Heart left ventricle (tissue), 16 donors: ENCODE measurements around the gene TRIM24. TPM values are rescaled to one million over a fixed set of nuclear protein-coding genes. Genes with fewer than 3 reads are reported as not detected.

Source experiments
- ATAC-seq, 4 donors: fragments of 200-7000 bp; cut with Tn5 transposase; one replicate each; pipeline ENCODE4 v1.9.1; 2020 to 2022; ENCODE audit warnings: moderate library complexity in 4 of 4, mild to moderate bottlenecking in 3 of 4, moderate number of reproducible peaks in 1 of 4
- DNase-seq, 5 donors: peaks; one replicate each; pipeline ENCODE4 v3.0.0-alpha.2; 2020
- H3K27ac ChIP-seq, 12 donors: fragments of 200-600 bp; sonication (generic) in 4 of 12; one replicate each; pipeline versions ENCODE4 v1.5.0 to v1.8.0; 2016 to 2022; ENCODE audit warnings: mild to moderate bottlenecking in 2 of 12
- H3K27me3 ChIP-seq, 9 donors: fragments of 200-600 bp; sonication (generic) in 2 of 9; one replicate each; pipeline versions ENCODE4 v1.5.1 to v1.8.0; 2016 to 2022; ENCODE audit warnings: mild to moderate bottlenecking in 3 of 9
- H3K36me3 ChIP-seq, 9 donors: fragments of 200-600 bp; sonication (generic) in 2 of 9; one replicate each; pipeline versions ENCODE4 v1.5.0 to v1.8.0; 2018 to 2022; ENCODE audit warnings: mild to moderate bottlenecking in 2 of 9
- H3K4me1 ChIP-seq, 12 donors: fragments of 200-600 bp; sonication (generic) in 4 of 12; one replicate each; pipeline versions ENCODE4 v1.5.0 to v1.8.0; 2016 to 2022; ENCODE audit warnings: mild to moderate bottlenecking in 3 of 12
- H3K4me3 ChIP-seq, 12 donors: fragments of 200-600 bp; sonication (generic) in 4 of 12; one replicate each; pipeline versions ENCODE4 v1.5.0 to v1.8.0; 2017 to 2022; ENCODE audit warnings: mild to moderate bottlenecking in 9 of 12, moderate library complexity in 4 of 12
- H3K9me3 ChIP-seq, 12 donors: fragments of 200-600 bp; sonication (generic) in 4 of 12; one replicate each; pipeline versions ENCODE4 v1.5.0 to v1.8.0; 2016 to 2022; ENCODE audit warnings: mild to moderate bottlenecking in 1 of 12
- POLR2A ChIP-seq, 2 donors: fragments of 450-650 bp; IDR thresholded peaks; one replicate each; pipeline ENCODE4 v1.6.1; 2017; ENCODE audit warnings: antibody characterized with exemption in 2 of 2, mild to moderate bottlenecking in 2 of 2, moderate library complexity in 2 of 2
- WGBS, 4 donors: extraction: QIAGEN DNeasy Blood & Tissue Kit in 2 of 4; methylation state at CpG; one replicate each; pipeline versions ENCODE4 v1.1.5 to v1.1.7; 2013 to 2018; 5-methylcytosine and 5-hydroxymethylcytosine counted together
- intact Hi-C, 10 donors: fragments of 100-400 bp; cut with DNase I; formaldehyde crosslinking; loops; one replicate each; pipeline versions ENCODE4 v1.11.1 to v1.14.2; 2022
- polyA plus RNA-seq, 2 donors: library from polyadenylated mRNA; stranded (reverse); fragments of 200-250 nt; gene quantifications; one replicate each; pipeline ENCODE4 v1.2.3, GENCODE V29; 2013
- total RNA-seq, 9 donors: library from RNA; depleted of rRNA in 2 of 9; stranded (reverse); fragments of >200 nt in 2 of 9; fragmentation: NEBNext Ultra II Directional in 3 of 9; extraction: Animal tissue kit (Norgen Biotek cat#: 25700) in 3 of 9; gene quantifications; one replicate each; pipeline versions ENCODE4 v1.1.0 to v1.2.4, GENCODE V29; 2016 to 2023
- TF ChIP-seq, protein P1 (sequence below), 12 donors: fragments of 200-600 bp; sonication (generic) in 4 of 12; IDR thresholded peaks; one replicate each; pipeline versions ENCODE4 v1.5.0 to v1.8.0; 2018 to 2022; ENCODE audit warnings: antibody characterized with exemption in 12 of 12, mild to moderate bottlenecking in 5 of 12
- donor health status: ischemic (EF 13 %, LVEDD 7.1; RV severe dilation, severe dysfunction).
- donor health status: healthy with polysubstance abuse.
- donor health status: DM: no; HTN: yes; CAD: no.
- donor health status: DM: no; HTN: no; CAD: no.
- donor health status: ischemic (EF 25% LVEDD 6.9; RV normal size, moderate dysfunction).
- donor health status: ischemic (EF 25% LVEDD 5.7; RV mildly dilated, moderate dysfunction).
- donor health status: healthy.
- donor health status: DM: yes; HTN: yes; CAD: no.
- donor health status: ischemic (EF 35%, LVEDD 5.7; RV mildly dilated, moderate dysfunction).
- donor health status: nonischemic (EF 11% LVEDD 7.7; RV severe dilation, severe dysfunction).
- donor health status: DM: yes; HTN: yes; CAD: no.
- donor health status: PGD.
- donor health status: ischemic (EF 29% LVEDD 5.4; RV normal size, mild dysfunction).
- donor health status: nonischemic (EF 23%, LVEDD 6.1; RV moderate dilation, normal function).

The TRIM24 gene
- total and polyA plus RNA-seq, 11 donors = 9.0 to 27.2 (median 16.8) TPM

DNA sequence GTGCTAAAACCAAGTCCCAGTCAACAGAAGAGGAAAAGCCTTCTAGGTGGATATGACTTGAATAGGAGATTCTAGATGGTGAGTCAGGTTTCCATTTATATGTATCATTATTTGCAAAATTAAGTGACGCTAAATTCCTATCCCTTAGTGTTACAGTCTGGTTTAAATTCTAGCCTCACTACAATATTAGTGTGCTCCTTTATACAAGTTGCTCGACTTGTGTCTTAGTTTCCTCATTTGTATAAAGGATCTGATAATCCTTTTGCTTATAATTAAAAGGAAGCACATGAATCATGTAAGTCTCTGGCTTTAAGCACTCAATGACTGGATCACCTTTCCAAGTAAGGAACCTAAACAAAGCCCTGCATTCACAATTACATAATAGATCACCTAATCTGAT is 135.4 kb downstream of the TRIM24 start:
- Histone ChIP-seq H3K4me3 (no peak overlapping the region), H3K27ac (no peak overlapping the region), H3K9me3 (no peaks in the 10 kb centered on the region), H3K27me3 (no peaks in the 10 kb centered on the region), H3K36me3 (no peaks in the 10 kb centered on the region), H3K4me1 (no peaks in the 10 kb centered on the region)
- ATAC-seq (no peak), DNase-seq (no peak)
- intact Hi-C loops = no loop called here
- TF ChIP-seq POLR2A (IDR thresholded peaks at IDR 0.05) = no peak
- TF ChIP-seq, protein P1, sequence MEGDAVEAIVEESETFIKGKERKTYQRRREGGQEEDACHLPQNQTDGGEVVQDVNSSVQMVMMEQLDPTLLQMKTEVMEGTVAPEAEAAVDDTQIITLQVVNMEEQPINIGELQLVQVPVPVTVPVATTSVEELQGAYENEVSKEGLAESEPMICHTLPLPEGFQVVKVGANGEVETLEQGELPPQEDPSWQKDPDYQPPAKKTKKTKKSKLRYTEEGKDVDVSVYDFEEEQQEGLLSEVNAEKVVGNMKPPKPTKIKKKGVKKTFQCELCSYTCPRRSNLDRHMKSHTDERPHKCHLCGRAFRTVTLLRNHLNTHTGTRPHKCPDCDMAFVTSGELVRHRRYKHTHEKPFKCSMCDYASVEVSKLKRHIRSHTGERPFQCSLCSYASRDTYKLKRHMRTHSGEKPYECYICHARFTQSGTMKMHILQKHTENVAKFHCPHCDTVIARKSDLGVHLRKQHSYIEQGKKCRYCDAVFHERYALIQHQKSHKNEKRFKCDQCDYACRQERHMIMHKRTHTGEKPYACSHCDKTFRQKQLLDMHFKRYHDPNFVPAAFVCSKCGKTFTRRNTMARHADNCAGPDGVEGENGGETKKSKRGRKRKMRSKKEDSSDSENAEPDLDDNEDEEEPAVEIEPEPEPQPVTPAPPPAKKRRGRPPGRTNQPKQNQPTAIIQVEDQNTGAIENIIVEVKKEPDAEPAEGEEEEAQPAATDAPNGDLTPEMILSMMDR (IDR thresholded peaks at IDR 0.05) = no peak
- WGBS, 4 donors = 89 to 93% (median 92%) methylated on average over 2 of the region's 2 CpGs

DNA sequence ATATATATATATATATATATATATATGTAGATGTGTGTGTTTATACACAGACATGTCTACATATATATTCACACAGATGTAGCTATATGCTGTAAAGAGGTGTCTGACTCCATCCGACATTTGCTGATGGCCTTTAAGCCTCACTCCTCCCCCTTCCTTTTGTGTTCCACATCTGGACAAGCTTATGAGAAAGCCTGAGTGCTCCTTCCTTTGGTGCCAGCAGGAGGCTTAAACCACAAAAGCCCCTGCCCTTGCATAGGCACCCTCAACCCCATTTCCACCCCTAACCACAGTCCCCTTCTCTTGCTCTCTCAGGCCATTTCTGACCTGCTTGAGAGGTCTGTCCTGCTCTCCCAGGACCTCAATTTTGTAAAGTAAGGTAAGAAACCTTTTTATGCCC is 142.4 kb downstream of the TRIM24 start:
- H3K9me3 ChIP-seq = peaks cover 0 to 5% (median 0%) of the 10 kb centered on the region in 12 donors
- H3K36me3 ChIP-seq = no peaks in the 10 kb centered on the region
- ATAC-seq (no peak), DNase-seq (no peak)
- no peaks in the 10 kb centered on the region for H3K4me1 ChIP-seq
- no peak overlapping the region for H3K27ac ChIP-seq
- intact Hi-C loops = no loop called here
- no peak overlapping the region for H3K4me3 ChIP-seq
- H3K27me3 ChIP-seq = no peaks in the 10 kb centered on the region
- TF ChIP-seq POLR2A (IDR thresholded peaks at IDR 0.05) = no peak
- TF ChIP-seq, protein P1 (IDR thresholded peaks at IDR 0.05) = no peak
- WGBS, 4 donors = 60 to 70% (median 65%) methylated on average over 1 of the region's 1 CpG

DNA sequence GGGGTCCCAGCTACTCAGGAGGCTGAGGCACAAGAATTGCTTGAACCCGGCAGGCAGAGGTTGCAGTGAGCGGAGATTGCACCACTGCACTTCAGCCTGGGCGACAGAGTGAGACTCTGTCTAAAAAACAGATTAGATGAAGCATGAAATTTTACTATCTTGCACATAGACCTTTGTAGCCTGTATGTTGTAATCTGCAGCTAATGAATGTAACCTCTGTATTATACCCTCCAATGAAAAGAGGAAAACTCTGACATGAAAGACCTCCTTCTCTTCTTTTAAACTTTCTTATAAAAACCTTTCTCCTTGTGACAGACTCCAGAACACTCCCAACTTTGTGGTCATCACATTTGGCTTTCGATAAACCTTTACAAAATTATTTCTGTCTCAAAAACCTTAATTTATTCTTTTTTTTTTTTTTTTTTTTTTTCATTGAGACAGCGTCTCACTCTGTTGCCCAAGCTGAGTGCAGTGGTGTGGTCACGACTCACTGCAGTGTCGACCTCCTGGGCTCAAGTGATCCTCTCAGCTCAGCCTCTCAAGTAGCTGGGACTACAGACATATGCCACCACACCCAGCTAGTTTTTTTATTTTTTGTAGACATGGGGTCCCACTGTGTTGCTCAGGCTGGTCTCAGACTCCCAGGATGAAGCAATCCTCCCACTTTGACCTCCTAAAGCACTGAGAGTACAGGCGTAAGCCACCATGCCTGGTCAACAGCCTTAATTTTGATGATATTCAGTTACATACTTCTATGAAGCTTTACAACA is 143.7 kb downstream of the TRIM24 start:
- DNase-seq (no peak), ATAC-seq (no peak)
- TF ChIP-seq POLR2A (IDR thresholded peaks at IDR 0.05) = no peak
- TF ChIP-seq, protein P1 (IDR thresholded peaks at IDR 0.05) = no peak
- H3K9me3 ChIP-seq = peaks cover 0 to 5% (median 0%) of the 10 kb centered on the region in 12 donors
- H3K4me1 ChIP-seq = peaks cover 0 to 4% (median 0%) of the 10 kb centered on the region in 12 donors
- no peaks in the 10 kb centered on the region for H3K36me3 ChIP-seq
- no peaks in the 10 kb centered on the region for H3K27me3 ChIP-seq
- whole genome bisulfite sequencing, 4 donors = 89 to 94% (median 92%) methylated on average over 8 of the region's 8 CpGs
- no peak overlapping the region for H3K27ac ChIP-seq
- H3K4me3 ChIP-seq = no peak overlapping the region
- intact Hi-C loops = no loop called here

DNA sequence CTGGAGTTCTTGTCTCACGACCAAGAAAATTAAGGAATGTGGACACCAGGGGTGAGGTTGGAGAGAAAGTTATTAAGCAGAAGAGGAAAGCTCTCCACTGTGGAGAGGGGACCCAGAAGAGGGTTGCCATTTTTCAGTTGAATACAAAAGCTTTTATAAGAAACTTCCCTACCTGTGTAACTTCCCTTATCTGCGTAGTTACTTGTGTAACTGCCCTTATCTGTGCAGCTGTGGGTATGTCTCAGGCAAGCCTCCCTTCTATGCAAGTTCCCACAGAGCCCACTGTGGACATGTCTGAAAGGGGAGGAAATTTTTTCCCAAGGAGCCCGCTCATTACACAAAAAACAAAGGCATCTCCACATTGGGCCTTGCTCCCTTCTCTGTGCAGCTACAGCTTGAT is 146.2 kb downstream of the TRIM24 start:
- Histone ChIP-seq H3K27me3 (no peaks in the 10 kb centered on the region), H3K27ac (no peak overlapping the region), H3K4me3 (no peak overlapping the region), H3K4me1 (peaks cover 0 to 4% (median 0%) of the 10 kb centered on the region in 12 donors), H3K9me3 (peaks cover 0 to 5% (median 0%) of the 10 kb centered on the region in 12 donors), H3K36me3 (no peaks in the 10 kb centered on the region)
- TF ChIP-seq POLR2A (IDR thresholded peaks at IDR 0.05) = no peak
- TF ChIP-seq, protein P1 (IDR thresholded peaks at IDR 0.05) = no peak
- 90 to 97% (median 94%) methylated on average over 3 of the region's 3 CpGs for WGBS, 4 donors
- DNase-seq (no peak), ATAC-seq (no peak)
- intact Hi-C loops = no loop called here
